ENCODE results near the gene CLDN2.
"Not testable (repeated sequence)": the region's sequence is repeated elsewhere in the genome, so short reads cannot be mapped to it uniquely, and the experiment has no call there.

CLDN2 gene, protein sequence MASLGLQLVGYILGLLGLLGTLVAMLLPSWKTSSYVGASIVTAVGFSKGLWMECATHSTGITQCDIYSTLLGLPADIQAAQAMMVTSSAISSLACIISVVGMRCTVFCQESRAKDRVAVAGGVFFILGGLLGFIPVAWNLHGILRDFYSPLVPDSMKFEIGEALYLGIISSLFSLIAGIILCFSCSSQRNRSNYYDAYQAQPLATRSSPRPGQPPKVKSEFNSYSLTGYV

DNA sequence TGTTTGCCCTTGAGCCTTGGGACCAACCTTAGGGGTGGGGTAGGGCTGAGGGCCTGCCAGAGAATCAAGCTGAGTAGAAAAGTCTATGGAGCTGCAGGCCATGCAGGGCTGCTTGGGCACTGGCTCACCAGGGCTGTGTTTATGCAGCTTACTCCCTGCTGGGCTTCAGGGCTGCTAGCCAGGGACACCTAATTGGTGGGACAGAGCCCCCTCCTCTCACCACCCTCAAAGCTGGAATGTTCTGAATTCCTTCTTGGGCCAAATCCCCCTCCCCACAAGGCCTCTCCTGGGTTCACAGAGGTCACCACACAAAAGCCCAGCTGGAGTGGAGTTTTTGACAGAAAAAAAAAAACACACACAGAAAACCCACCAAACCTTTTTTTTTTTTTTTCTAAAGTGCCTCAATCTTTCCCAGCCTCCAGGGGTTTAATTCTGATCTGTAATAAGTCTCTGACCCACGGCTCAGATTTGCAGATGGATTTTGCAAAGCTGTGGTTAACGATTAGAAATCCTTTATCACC, at the start of gene CLDN2:
Gene CLDN2, plus strand, starts transcription at position 471 of the 521 bp plus-strand sequence. CDS start 7,827 bp downstream, outside the sequence.
- DNase-seq (ENCODE audit: low spot score): no peak

- not testable (repeated sequence) for DNase-seq (ENCODE audit: low spot score)
Measured at GRCh38 chrX:106872796-106873195, 47.4 kb upstream of the CLDN2 start.

GRCh38 chrX:106874075-106874474, 46.1 kb upstream of the CLDN2 start:
- peak; percentile 71 for DNase-seq (ENCODE audit: low spot score)

DNA sequence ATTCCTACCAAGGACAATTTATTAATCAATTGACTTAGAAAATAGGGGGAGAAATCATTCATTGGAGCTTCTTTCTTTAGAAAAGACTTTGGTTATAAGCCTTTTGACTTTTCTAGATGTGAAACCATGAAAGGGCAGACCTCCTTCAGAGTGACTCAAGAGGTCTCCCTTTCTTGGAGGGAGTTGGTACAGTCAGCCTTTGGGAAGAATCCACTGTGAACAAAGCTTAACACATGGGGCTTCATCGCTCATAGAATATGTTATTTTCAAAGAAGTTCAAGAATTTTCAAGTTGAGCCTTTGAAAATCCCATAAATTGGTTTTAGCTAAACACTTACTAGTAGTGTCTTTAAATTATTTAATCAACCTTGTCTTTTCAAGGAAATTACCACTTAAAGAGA, 45.1 kb upstream of the CLDN2 start:
- no peak for DNase-seq (ENCODE audit: low spot score)

GRCh38 chrX:106889468-106889867, 30.7 kb upstream of the CLDN2 start:
- no peak for DNase-seq (ENCODE audit: low spot score)

DNA sequence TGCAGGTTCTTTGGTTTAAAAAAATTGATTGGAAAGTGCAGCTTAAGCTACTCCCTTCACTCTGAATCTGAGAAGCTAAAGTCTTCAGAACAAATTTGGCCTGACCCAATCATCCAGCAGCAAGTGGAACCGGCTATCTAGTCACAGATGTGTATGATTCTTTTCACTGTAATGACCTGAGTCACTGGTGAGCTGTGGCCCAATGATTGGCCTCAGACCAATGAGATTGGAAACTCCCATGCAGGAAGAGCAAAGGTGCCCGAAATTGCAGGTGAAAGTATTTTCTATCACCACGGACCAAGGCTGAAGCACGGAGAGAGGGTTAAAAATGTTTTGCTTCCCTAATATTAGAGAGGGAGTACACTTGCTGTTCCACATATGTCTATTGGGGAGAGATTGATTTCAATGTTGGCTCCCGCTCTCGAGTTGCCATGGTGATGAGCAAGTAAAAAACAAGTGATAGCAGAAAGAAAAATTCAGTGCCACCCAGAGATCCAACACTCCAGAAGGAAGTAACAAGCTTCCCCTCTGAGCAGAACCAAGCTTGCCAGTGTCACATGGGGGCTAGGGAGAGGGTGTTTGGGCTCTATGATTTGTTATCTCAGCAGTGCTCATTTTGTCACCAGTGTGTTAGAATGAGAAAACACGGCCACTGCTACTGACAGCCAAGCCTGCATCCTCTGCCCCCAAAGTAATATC, 28.3 kb upstream of the CLDN2 start:
- DNase-seq (ENCODE audit: low spot score): no peak

- DNase-seq (ENCODE audit: low spot score): peak; percentile 87
Measured at GRCh38 chrX:106894392-106894909, 25.8 kb upstream of the CLDN2 start.

DNA sequence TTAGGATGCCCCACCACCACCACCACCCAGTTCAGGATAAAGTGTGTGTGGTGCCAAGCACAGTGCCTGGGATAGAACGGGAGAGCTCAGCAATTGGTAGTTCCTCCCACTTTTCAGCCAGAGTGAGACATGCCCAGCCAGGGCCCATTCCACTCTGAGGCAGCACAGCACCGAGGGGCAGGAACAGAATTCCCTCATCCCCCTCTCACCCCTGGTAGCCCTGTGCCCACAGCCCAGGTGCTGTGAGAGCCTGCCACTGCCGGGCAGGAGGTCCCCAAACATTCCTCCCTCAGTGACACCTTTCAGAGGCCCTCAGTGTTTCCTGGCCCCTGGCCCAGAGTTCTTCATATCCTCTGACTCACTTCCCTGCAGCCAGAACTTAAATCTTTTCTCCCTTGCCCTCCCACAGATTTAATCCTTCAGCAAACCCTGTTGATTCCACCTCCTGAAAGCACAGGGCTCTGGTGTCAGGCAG, 25.2 kb upstream of the CLDN2 start:
- peak; percentile 83 for DNase-seq (ENCODE audit: low spot score)

- peak; percentile 78 for DNase-seq (ENCODE audit: low spot score)
Measured at GRCh38 chrX:106897259-106897658, 22.9 kb upstream of the CLDN2 start.

GRCh38 chrX:106898462-106898861, 21.7 kb upstream of the CLDN2 start:
- DNase-seq (ENCODE audit: low spot score): peak; percentile 72

DNA sequence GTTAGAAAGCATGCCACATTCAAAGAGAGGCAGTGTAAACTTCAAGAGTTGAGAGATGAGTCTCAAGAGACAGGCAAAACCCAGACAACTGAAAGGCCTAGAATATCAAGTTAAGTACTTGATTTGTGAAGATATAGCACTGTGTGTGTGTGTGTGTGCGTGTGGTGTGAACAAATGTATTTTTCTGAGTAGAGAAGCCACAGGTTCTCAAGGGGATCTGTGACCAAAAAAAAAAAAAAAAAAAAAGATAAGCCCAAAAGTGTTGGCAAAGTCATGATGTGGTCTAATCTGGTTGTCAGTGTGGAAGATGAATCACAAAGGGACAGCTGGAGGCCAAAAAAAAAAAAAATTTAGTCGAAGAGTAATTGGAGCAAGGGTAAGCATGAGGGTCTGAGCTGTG, 20.9 kb upstream of the CLDN2 start:
- DNase-seq (ENCODE audit: low spot score): no peak

DNA sequence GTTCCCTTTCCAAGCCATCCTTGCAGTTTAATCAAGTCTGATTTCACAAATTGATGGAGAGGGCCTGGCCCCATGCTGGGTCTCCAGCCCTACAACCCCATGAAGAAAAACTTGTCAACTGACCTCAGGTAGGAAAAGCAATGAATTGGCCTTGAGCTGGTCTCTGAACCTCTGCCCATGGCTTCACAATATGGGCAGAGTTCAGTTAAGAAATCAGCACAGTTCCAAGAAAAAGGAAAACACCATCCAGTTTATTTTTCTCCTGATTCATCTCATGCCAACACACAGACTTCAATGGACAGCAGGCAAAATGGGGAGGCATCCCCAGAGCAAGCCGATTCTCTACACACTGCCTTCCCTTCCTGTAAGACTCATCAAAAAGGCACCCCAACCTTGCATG, 20.4 kb upstream of the CLDN2 start:
- no peak for DNase-seq (ENCODE audit: low spot score)

DNA sequence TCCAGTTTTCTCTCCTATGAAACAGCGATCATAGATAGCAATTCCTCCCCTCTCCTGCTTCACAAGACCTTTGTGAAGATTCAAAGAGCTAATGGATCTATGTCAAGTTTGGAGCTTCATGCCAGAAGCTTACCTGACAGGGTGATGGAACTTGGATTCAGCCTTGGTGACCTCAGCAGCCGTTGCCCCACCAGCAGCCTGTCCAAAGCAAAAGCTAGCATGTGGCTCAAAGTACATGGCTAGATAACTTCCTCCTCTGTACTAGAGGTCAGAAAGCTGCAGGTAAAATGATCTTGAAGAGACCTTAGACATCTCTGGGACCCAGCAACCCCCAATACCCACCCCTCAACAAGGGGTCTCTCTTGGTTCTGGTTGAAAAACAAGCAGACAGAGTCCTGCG, 18.9 kb upstream of the CLDN2 start:
- DNase-seq (ENCODE audit: low spot score): no peak

DNA sequence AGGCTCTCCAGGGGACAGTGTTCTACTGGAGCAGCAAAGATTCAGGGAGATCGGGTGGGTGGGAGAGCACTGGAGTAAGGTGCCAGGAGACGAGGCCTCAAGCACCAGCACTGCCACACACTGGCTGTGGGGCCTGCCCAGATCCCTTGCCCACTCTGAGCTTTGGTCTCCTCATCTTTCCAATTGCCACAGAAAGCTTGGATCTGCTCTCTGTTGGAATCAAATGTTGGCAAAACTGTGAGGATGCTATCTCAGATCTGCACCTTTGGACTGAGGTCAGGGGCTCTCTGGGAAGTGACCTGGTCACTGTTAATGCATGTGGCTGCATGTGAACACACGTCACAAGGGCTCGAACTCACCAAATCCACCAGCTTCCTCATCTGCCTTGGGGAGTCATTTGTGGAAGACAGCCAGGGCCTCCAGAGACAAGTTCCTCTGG, 18.4 kb upstream of the CLDN2 start:
- DNase-seq (ENCODE audit: low spot score): no peak

DNA sequence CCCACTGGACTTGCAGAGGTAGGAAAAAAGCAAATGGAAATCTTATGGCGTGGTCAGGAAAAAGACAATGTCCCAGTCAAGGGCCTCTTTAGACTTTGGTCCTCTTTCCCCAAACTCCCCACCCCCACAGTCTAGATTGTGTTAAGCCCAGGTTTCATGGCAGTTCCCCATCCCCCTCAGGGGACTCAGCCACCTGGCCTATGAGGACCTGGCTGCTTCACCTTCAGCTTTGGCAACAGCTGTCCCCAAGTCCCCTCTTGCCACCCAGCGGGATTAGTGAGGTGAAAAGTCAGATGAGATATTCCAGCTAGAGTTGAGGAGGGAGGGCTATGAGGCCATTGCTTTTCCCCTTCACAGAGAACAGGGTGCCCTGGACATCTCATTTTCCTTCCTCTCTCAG, 17.5 kb upstream of the CLDN2 start:
- no peak for DNase-seq (ENCODE audit: low spot score)

DNA sequence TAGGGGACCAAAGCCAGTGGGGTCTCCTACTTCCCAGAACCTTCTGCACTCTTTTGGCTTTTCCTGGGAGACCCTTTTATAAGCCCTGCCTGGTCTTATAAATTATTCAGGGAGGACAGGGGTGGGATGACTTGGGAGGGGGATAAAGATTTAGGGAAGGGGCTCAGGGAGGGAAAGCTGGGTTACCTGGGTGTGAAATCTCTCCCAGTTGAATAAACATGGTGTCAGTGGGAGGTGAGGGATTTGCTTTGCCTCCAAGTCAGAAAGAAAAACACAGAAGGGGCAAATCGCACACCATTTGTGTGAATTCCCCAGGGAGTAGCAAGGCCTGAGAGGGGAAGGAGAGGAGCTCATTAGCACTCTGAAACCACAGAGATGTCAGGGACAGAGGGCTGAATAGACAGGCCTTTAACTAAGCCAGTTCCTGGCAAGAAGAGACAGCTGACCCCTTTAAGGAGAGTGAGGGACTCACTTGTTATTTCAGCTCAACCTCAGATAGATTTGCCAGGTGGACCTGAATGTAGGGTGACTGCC, 16.8 kb upstream of the CLDN2 start, which contains the start of gene RIPPLY1:
Gene RIPPLY1, minus strand, starts transcription at position 51 of the 534 bp plus-strand sequence. CDS start 54 bp downstream, outside the sequence.
- DNase-seq (ENCODE audit: low spot score): no peak

DNA sequence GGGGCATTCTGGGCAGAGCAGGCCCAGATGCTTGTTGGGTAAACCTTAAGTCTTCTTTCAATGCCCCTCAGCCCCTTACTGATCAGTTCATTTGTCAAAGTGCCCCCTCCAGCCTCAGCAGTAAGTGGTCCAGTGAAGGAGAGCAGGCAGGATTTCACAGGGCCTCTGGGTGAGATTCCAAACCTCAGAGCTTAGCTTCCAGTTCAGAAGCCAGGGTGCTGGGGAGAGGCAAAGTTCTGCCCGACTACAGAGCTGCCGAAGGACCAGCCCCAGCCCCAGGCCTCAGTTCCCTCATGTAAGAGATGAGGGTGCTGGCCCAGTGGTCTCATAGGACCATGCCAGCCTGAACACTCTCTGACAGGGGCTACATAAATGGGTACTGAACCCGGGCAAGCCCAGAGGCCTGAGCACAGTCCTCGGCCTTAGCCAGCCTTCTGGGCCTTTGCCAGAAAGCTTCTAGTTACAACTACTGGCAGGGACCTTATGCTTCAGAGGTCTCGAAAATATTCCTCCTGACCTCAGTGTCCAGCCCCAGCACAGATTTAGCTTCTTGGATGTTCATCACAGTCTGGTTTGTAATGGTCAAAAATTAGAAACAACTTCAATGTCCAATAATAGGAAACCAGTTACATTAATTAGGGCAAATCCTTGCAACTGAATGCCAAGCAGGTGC, 16.2 kb upstream of the CLDN2 start:
- DNase-seq (ENCODE audit: low spot score): no peak

GRCh38 chrX:106905064-106905708, 15.0 kb upstream of the CLDN2 start:
- no peak for DNase-seq (ENCODE audit: low spot score)

GRCh38 chrX:106906361-106906760, 13.8 kb upstream of the CLDN2 start:
- no peak for DNase-seq (ENCODE audit: low spot score)

GRCh38 chrX:106912864-106913263, 7.3 kb upstream of the CLDN2 start:
- DNase-seq (ENCODE audit: low spot score): no peak

DNA sequence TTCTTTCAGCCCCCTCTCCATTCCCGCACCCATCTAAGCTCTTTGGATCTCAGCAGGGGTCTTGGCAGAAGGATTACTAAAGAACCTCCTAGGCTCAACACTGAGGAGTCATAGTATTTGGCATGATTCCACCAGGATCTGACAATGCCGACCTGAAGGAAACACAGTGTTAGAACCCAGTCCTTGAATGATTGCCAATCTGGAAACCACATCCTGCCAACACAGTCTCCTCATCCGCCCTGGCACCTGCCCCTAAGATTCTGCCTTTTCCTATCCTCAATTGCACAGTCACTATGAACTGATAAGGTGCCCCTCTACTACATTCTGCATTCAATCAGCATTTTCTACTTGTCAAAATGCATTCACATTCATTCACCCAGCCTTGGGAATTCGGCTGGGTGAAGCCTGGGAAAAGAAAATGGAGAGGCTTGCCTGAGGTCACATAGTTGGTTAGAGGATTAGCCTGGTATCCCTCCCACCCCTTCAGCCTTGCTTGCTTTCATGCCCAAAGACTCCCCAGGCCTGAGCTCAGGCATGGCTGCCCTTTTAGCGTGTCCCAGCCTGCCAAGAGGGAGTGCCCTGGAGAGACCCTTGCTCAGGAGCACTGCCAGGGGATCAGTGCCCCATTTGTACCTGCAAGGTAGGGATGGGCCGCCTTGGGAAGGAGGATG, 2.2 kb upstream of the CLDN2 start:
- peak; percentile 65 for DNase-seq (ENCODE audit: low spot score)

All from RKO (cell line).